HEK293T (cell line): ENCODE measurements around the gene COL20A1.

Source experiments
- ARNT ChIP-seq: fragments of 450-650 bp; IDR thresholded peaks from 2 replicates; pipeline ENCODE4 v1.6.1; 2017; ENCODE audit warnings: mild to moderate bottlenecking
- BHLHE40 ChIP-seq: fragments of 450-650 bp; IDR thresholded peaks from 2 replicates; pipeline ENCODE4 v1.6.1; 2016; ENCODE audit warnings: mild to moderate bottlenecking, moderate library complexity, borderline replicate concordance
- CTBP1 ChIP-seq: fragments of 450-650 bp; IDR thresholded peaks from 2 replicates; pipeline ENCODE4 v1.6.1; 2016; ENCODE audit warnings: borderline replicate concordance
- ELF4 ChIP-seq: fragments of 450-650 bp; IDR thresholded peaks from 2 replicates; pipeline ENCODE4 v1.6.1; 2017; ENCODE audit warnings: antibody characterized with exemption
- FOXK2 ChIP-seq: fragments of 450-650 bp; IDR thresholded peaks from 2 replicates; pipeline ENCODE4 v1.6.1; 2016; ENCODE audit warnings: mild to moderate bottlenecking
- FOXM1 ChIP-seq: fragments of 450-650 bp; IDR thresholded peaks from 2 replicates; pipeline ENCODE4 v1.6.1; 2017; ENCODE audit warnings: mild to moderate bottlenecking, borderline replicate concordance
- HDGF ChIP-seq: fragments of 450-650 bp; IDR thresholded peaks from 2 replicates; pipeline ENCODE4 v1.6.1; 2017; ENCODE audit warnings: antibody characterized with exemption, borderline replicate concordance
- LEF1 ChIP-seq: fragments of 450-650 bp; IDR thresholded peaks from 2 replicates; pipeline ENCODE4 v1.6.1; 2017; ENCODE audit warnings: mild to moderate bottlenecking, borderline replicate concordance
- SP1 ChIP-seq: fragments of 450-650 bp; IDR thresholded peaks from 2 replicates; pipeline ENCODE4 v1.6.1; 2017
- SUZ12 ChIP-seq: fragments of 450-650 bp; IDR thresholded peaks from 2 replicates; pipeline ENCODE4 v1.6.1; 2016; ENCODE audit warnings: mild to moderate bottlenecking
- TARDBP ChIP-seq: fragments of 450-650 bp; IDR thresholded peaks from 2 replicates; pipeline ENCODE4 v1.6.1; 2016
- ZNF384 ChIP-seq: fragments of 450-650 bp; IDR thresholded peaks from 2 replicates; pipeline ENCODE4 v1.6.1; 2016

- no peak for TF ChIP-seq FOXK2
- no peak for TF ChIP-seq BHLHE40
- no peak for TF ChIP-seq ZNF384
- TF ChIP-seq SUZ12: no peak
- TF ChIP-seq ARNT: no peak
- TF ChIP-seq CTBP1: no peak
- TF ChIP-seq SP1: no peak
- no peak for TF ChIP-seq HDGF
- TF ChIP-seq ELF4: no peak
- no peak for TF ChIP-seq LEF1
- TF ChIP-seq FOXM1: no peak
- TF ChIP-seq TARDBP: no peak
Observed at GRCh38 chr20:63298731-63299312, 5.8 kb downstream of the COL20A1 start.
